SU-DHL-6 (cell line): ENCODE results near the gene HOXA3.

Experiments used
- EZH2phosphoT487 ChIP-seq: fragments of 200-600 bp; sonication (generic), shearing (Covaris generic); conservative IDR thresholded peaks from 2 replicates; pipeline ENCODE4 v1.6.1; 2018; ENCODE audit warnings: mild to moderate bottlenecking, antibody characterized with exemption, low read length, moderate library complexity, mixed read lengths
- TF ChIP-seq, protein P1 (sequence below): fragments of 200-600 bp; sonication (generic); IDR thresholded peaks from one replicate; pipeline ENCODE4 v1.5.1; 2017; ENCODE audit warnings: antibody characterized with exemption, mild to moderate bottlenecking, low read length, moderate library complexity; ENCODE audit not compliant: insufficient read depth, poor library complexity, severe bottlenecking

GRCh38 chr7:27109466-27110185, 42.8 kb downstream of the HOXA3 start:
- TF ChIP-seq, protein P1, sequence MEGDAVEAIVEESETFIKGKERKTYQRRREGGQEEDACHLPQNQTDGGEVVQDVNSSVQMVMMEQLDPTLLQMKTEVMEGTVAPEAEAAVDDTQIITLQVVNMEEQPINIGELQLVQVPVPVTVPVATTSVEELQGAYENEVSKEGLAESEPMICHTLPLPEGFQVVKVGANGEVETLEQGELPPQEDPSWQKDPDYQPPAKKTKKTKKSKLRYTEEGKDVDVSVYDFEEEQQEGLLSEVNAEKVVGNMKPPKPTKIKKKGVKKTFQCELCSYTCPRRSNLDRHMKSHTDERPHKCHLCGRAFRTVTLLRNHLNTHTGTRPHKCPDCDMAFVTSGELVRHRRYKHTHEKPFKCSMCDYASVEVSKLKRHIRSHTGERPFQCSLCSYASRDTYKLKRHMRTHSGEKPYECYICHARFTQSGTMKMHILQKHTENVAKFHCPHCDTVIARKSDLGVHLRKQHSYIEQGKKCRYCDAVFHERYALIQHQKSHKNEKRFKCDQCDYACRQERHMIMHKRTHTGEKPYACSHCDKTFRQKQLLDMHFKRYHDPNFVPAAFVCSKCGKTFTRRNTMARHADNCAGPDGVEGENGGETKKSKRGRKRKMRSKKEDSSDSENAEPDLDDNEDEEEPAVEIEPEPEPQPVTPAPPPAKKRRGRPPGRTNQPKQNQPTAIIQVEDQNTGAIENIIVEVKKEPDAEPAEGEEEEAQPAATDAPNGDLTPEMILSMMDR: no peak
- TF ChIP-seq EZH2phosphoT487: no peak
